Gastroesophageal sphincter (tissue), 3 donors: Measurements from ENCODE around the gene LMF1.

Experiments used
- EP300 ChIP-seq: sonication (generic); formaldehyde crosslinking; IDR thresholded peaks from one replicate; pipeline ENCODE4 v1.6.1; 2017; ENCODE audit warnings: antibody characterized with exemption, mild to moderate bottlenecking
- POLR2A ChIP-seq, 2 donors: fragments of 450-650 bp; IDR thresholded peaks; one replicate each; pipeline ENCODE4 v1.6.1; 2017; ENCODE audit warnings: antibody characterized with exemption in 2 of 2, mild to moderate bottlenecking in 2 of 2, moderate library complexity in 1 of 2
- TF ChIP-seq, protein P1 (sequence below), 4 experiments: fragments of 200-600 bp in 2 of 4; fragments of 450-650 bp in 2 of 4; sonication (generic) in 1 of 4; IDR thresholded peaks; one replicate each; pipeline ENCODE4 v1.5.1; 2017 to 2019; ENCODE audit warnings: antibody characterized with exemption in 4 of 4, mild to moderate bottlenecking in 2 of 4, moderate library complexity in 2 of 4

DNA sequence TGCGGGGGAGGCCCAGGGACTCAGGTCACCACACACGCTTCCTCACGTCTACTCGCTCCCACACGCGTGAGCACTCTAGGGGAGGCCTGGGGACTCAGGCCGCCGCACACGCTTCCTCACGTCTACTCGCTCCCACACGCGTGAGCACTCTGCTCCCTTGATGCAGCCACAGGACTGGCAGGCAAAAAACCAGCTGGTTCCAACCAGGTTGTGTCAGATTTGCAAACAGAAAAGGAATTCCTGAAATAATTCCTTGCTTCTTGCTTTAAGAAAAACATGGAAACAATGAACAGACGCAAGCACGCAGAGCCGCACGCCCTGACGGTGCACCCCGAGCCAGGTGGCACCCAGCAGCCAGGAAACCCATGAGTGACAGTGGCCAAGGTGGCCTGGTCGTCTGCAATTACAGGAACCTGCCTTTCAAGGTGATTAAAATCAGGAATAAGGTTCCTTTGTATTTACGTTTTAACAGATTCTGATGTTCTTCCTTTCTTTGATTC is 37.9 kb downstream of the LMF1 start:
- TF ChIP-seq, protein P1, sequence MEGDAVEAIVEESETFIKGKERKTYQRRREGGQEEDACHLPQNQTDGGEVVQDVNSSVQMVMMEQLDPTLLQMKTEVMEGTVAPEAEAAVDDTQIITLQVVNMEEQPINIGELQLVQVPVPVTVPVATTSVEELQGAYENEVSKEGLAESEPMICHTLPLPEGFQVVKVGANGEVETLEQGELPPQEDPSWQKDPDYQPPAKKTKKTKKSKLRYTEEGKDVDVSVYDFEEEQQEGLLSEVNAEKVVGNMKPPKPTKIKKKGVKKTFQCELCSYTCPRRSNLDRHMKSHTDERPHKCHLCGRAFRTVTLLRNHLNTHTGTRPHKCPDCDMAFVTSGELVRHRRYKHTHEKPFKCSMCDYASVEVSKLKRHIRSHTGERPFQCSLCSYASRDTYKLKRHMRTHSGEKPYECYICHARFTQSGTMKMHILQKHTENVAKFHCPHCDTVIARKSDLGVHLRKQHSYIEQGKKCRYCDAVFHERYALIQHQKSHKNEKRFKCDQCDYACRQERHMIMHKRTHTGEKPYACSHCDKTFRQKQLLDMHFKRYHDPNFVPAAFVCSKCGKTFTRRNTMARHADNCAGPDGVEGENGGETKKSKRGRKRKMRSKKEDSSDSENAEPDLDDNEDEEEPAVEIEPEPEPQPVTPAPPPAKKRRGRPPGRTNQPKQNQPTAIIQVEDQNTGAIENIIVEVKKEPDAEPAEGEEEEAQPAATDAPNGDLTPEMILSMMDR (IDR thresholded peaks at IDR 0.05): no peak
- no peak for TF ChIP-seq EP300
- no peak for TF ChIP-seq POLR2A (IDR thresholded peaks at IDR 0.05)
